Activated gamma-delta T cell (primary cell): ENCODE measurements around the gene SERINC2.

Source experiments
- DNase-seq: peaks from one replicate; lab custom pipeline; 2025; lab: John Stamatoyannopoulos, UW

The SERINC2 gene

DNA sequence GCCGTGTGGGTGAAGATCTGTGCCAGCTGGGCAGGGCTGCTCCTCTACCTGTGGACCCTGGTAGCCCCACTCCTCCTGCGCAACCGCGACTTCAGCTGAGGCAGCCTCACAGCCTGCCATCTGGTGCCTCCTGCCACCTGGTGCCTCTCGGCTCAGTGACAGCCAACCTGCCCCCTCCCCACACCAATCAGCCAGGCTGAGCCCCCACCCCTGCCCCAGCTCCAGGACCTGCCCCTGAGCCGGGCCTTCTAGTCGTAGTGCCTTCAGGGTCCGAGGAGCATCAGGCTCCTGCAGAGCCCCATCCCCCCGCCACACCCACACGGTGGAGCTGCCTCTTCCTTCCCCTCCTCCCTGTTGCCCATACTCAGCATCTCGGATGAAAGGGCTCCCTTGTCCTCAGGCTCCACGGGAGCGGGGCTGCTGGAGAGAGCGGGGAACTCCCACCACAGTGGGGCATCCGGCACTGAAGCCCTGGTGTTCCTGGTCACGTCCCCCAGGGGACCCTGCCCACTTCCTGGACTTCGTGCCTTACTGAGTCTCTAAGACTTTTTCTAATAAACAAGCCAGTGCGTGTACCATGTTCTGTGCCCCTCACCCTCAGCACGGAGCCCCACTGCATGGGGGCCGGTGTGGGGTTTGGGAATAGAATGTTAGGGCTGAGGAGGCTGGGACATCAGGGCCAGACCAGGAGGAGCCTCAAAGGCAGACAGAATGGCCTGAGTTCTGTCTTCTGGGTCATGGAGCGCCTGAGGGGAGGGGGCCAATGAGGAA lies 21.3 kb downstream of the SERINC2 start:
- no peak for DNase-seq

GRCh38 chr1:31434979-31435378 lies 22.0 kb downstream of the SERINC2 start:
- DNase-seq = no peak

- no peak for DNase-seq
These were observed 22.7 kb downstream of the SERINC2 start for GRCh38 chr1:31435471-31436409.

- no peak for DNase-seq
These were observed 23.8 kb downstream of the SERINC2 start for GRCh38 chr1:31436596-31437432.

DNA sequence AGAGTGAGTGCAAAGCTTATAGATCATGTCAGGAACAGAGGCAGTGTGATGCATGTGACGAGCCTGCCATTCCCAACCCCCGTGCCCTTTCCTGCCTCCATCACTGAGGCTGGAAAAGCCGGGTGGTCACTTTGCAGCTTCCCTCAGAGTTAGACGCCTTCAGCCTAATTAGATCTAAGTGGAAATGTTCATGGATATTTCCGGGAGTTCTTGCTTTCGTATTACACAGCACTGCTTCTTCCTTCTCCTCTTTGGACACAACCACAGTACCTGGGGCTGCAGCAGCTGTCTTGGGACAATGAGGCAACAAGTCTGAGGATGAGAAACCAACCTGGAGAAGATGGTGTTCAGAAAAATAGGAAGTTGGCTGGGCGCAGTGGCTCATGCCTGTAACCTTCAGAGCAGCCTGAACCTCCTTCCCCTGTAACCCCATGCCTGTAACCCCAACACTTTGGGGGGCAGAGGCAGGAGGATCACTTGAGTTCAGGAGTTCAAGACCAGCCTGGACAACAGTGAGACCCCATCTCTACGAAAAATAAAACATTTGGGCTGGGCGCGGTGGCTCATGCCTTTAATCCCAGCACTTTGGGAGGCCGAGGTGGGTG lies 24.5 kb downstream of the SERINC2 start:
- DNase-seq = no peak

- no peak for DNase-seq
These were observed 26.3 kb downstream of the SERINC2 start for GRCh38 chr1:31439276-31439675.

DNA sequence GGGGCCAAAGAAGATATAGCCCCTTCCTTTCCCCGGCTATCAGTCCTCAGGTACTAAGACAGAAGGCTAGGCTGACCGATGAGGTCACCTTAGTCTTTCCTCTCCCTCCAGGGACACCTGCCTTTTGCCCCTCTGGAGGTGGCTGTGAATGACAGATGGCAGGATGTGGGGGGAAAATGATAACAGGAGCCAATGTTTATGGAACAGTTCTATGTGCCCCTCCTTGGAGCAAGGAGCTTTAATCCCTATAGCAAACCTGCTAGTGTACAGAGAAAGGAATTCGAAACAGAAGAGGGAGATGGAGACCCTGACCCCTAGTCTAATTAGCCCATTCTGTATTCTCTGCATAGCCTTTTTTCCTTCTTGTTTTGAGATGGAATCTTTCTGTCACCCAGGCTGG lies 28.1 kb downstream of the SERINC2 start:
- no peak for DNase-seq

- DNase-seq = no peak
These were observed 28.5 kb downstream of the SERINC2 start for GRCh38 chr1:31441558-31441957.

DNA sequence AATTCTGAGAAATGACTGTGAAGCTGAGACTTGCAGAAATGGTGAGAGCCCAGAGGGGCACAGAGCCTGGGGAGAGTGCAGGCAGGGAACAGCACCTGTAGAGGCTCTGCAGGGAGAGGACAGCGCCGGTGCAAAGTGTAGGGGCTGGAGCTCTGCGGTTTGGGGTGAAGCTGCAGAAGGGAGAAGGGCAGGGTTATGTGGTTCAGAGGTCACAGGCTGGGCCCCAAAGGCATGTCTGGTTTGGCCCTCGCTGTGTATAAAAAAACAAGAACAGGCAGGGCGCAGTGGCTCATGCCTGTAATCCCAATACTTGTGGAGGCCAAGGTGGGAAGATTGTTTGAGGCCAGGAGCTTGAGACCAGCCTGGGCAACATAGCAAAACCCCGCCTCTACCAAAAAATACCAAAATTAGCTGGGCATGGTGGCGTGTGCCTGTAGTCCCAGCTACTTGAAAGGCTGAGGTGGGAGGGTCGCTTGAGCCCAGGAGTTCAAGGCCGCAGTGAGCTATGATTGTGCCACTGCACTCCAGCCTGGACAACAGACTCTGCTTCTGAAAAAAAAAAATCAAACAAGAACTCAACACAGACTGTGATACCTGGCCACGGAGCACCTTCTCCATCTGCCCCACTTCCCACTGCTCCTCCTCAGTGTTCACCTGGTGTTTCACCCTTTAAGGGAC lies 29.1 kb downstream of the SERINC2 start:
- no peak for DNase-seq

DNA sequence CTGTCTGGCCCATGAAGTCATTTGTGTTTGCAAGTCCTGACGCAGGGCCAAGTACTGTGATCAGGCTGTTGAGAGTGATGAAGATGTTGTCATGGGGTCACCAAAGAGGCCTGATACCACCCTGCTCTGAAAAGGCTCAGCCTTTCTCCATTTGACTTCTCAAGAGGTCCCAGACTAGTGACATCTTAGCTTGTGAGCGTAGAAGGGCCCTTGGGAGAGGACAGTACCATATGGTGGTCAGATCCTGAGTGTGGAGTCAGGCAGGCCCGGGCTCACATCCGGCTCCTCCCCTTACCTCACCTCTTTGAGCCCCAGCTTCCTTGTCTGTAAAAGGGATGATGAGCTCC lies 29.6 kb downstream of the SERINC2 start:
- no peak for DNase-seq

DNA sequence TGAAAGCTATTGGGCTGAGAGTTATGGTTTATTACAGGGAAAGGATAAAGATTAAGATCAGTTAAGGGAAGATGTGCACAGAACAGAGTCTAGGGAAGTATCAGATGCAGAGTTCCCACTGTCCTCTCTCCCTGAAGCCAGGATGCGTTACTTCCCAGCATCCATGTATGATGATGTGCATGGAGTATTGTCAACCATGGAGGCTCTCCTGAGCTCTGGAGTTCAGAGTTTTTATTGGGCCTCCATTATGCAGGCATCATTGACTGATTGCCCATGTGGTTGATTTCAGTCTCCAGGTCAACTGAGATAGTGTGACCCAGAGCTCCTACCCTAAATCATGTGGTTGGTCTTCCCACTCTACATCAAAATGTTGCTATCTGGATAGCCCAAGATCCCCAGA lies 30.7 kb downstream of the SERINC2 start:
- DNase-seq = no peak

- DNase-seq = no peak
These were observed 31.9 kb downstream of the SERINC2 start for GRCh38 chr1:31444725-31445448.

DNA sequence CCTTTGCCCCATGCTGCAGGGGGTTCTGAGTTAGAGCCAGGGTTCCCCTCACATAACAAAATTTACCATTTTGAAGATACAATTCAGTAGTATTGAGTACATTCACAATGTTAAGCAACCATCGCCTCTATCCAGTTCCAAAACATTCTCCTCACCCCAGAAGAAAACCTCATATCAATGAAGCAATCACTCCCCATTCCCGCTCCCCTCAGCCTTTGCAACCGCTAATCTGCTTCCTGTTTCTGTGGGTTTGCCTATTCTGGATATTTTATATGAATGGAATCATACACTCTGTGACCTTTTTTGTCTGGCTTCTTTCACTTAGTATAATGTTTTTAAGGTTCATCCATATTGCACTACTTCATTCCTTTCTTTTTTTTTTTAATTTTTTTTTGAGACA lies 32.9 kb downstream of the SERINC2 start:
- no peak for DNase-seq

DNA sequence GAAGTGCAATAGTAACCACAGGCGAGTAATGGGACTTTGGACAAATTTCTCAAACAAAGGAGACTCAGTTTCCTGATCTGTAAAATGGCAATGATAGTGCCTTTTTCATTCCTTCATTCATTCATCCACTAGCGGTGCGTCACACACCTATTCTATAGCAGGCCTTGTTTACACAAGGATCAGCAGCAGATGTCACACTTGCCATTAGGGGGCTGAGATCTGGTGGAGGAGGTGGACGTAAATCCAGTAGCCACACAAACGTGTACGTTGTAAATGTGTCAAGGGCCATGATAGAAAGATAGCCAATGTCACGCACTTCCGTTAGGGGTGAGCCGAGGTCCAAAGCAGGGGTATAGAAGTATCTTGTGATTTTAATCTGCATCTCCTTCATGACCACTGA lies 34.2 kb downstream of the SERINC2 start:
- no peak for DNase-seq

- no peak for DNase-seq
These were observed 40.5 kb downstream of the SERINC2 start for GRCh38 chr1:31453384-31454079.

GRCh38 chr1:31458287-31458896 lies 45.4 kb downstream of the SERINC2 start:
- no peak for DNase-seq

DNA sequence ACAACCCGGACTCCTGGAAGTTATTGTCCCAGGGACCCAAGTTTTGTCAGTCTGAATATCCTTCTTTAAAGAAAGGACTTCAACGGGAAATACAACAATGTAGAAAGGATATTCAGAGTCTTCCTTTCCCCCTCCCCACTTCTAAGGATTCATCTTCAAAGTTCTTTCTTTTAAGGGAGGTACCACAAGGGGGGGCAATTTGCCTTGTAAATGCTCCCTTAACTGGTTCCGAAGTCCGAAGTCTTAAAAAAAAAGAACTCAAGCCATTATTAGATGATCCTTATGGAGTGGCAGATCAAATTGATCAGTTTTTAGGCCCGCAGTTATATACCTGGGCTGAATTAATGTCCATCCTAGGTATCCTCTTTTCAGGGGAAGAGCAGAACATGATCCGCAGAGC lies 47.0 kb downstream of the SERINC2 start:
- DNase-seq = no peak

GRCh38 chr1:31467005-31467674 lies 54.1 kb downstream of the SERINC2 start:
- no peak for DNase-seq

DNA sequence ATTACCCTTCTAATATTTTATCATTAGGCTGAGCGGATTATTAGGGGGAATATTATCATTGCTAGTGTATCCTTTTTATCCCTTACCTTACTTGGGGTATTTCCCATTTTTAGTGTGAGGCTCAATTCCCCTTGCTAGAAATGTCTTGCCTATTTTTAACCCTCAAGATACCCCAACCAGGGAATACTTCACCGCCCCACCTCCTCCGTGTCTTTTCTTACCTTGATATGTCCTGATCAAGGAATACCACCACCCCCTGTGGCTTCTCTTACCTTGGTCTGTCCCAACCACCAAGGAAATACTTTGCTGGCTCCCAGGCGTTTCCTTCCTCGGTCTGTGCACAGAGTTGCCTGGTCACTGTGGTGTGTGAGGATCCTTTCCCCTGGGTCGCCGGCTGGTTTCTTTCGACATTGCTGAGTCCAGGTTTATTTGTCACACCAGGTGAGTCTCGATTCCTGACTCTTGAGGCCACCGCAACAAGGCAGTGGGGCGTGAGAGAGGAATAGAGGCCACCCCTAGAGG lies 57.8 kb downstream of the SERINC2 start:
- DNase-seq = no peak
